A673 (cell line): ENCODE data around the gene CXXC4. TPM values are rescaled to one million over a fixed set of nuclear protein-coding genes. Genes with fewer than 3 reads are reported as not detected.
A peak's percentile ranks its signal among the peaks of the same experiment; 100 is the strongest.

Experiments
- BruUV-seq: library from RNA; stranded (reverse); fragments of 400-500 nt; replicated peaks from 2 replicates; lab custom pipeline; 2021; lab: Mats Ljungman, UMichigan
- CTCF ChIA-PET: fragments of 300-600 bp; sonication (Branson Sonifier 250); formaldehyde crosslinking; loops from one replicate; lab custom pipeline; 2022; ENCODE audit warnings: antibody characterized with exemption; lab: Charles Lee
- POLR2A ChIA-PET: fragments of 300-600 bp; sonication (Branson Sonifier 250); formaldehyde crosslinking; loops from one replicate; lab custom pipeline; 2022; ENCODE audit warnings: antibody characterized with exemption; ENCODE audit not compliant: low non-redundant PET; lab: Charles Lee
- DNase-seq: peaks from one replicate; pipeline ENCODE4 v3.0.0-alpha.2; 2015; ENCODE audit warnings: low spot score
- H3K27ac ChIP-seq: fragments of 200-600 bp; sonication (generic); 2 replicates; pipeline ENCODE4 v1.5.1; 2016; ENCODE audit warnings: mixed run types, low read depth, mild to moderate bottlenecking, mixed read lengths, antibody characterized with exemption, low read length; ENCODE audit not compliant: poor library complexity, severe bottlenecking
- H3K27me3 ChIP-seq: fragments of 200-600 bp; sonication (generic); replicated peaks from 2 replicates; pipeline ENCODE4 v1.6.1; 2017; ENCODE audit warnings: mixed run types, low read depth, mild to moderate bottlenecking, mixed read lengths, antibody characterized with exemption, low read length; ENCODE audit not compliant: insufficient read depth, poor library complexity
- H3K36me3 ChIP-seq: fragments of 200-600 bp; sonication (generic); 2 replicates; pipeline ENCODE4 v1.6.1; 2016; ENCODE audit warnings: mixed run types, mild to moderate bottlenecking, mixed read lengths, antibody characterized with exemption, low read length; ENCODE audit not compliant: insufficient read depth, poor library complexity, severe bottlenecking
- H3K4me1 ChIP-seq: fragments of 200-600 bp; sonication (generic); 2 replicates; pipeline ENCODE4 v1.6.1; 2017; ENCODE audit warnings: mixed run types, mild to moderate bottlenecking, mixed read lengths, antibody characterized with exemption, low read length; ENCODE audit not compliant: insufficient read depth, poor library complexity, severe bottlenecking
- H3K4me3 ChIP-seq: fragments of 200-600 bp; sonication (generic); 2 replicates; pipeline ENCODE4 v1.5.1; 2016; ENCODE audit warnings: low read depth, mixed run types, mild to moderate bottlenecking, mixed read lengths, low read length; ENCODE audit not compliant: poor library complexity, severe bottlenecking
- H3K9me3 ChIP-seq: fragments of 200-600 bp; sonication (generic); 2 replicates; pipeline ENCODE4 v1.6.1; 2016; ENCODE audit warnings: mixed run types, low read depth, mild to moderate bottlenecking, mixed read lengths, antibody characterized with exemption, low read length; ENCODE audit not compliant: poor library complexity, severe bottlenecking
- CTCF ChIP-seq: fragments of 300-800, 200-600 bp; sonication (generic); conservative IDR thresholded peaks from 2 replicates; pipeline ENCODE4 v1.5.1; 2017; ENCODE audit warnings: low read depth, mild to moderate bottlenecking, antibody characterized with exemption, low read length, moderate library complexity, mixed read lengths
- EZH2 ChIP-seq: fragments of 200-600 bp; sonication (generic); IDR thresholded peaks from 2 replicates; pipeline ENCODE4 v1.6.1; 2017; ENCODE audit warnings: borderline replicate concordance, low read depth, mild to moderate bottlenecking, mixed read lengths, antibody characterized with exemption, low read length; ENCODE audit not compliant: poor library complexity, severe bottlenecking
- intact Hi-C: fragments of 100-400 bp; cut with micrococcal nuclease; formaldehyde crosslinking; loops from one replicate; pipeline ENCODE4 v1.10.0; 2022; ENCODE audit not compliant: unreplicated experiment
- total RNA-seq: library from RNA; stranded (reverse); gene quantifications from 2 replicates; pipeline ENCODE4 v1.2.3, GENCODE V29; 2021

Gene CXXC4
- total RNA-seq, 1 experiment from 2014 or later = 1.8 TPM

- intact Hi-C loops = no loop called here
- no peak for TF ChIP-seq EZH2
- no peak for TF ChIP-seq CTCF
- Histone ChIP-seq H3K27ac (peak overlapping the region; percentile 21), H3K4me3 (peak overlapping the region; percentile 65), H3K36me3 (no peaks in the 10 kb centered on the region), H3K4me1 (peaks cover 39% of the 10 kb centered on the region), H3K27me3 (no peaks in the 10 kb centered on the region), H3K9me3 (no peaks in the 10 kb centered on the region)
- CTCF ChIA-PET = no interaction called here
- no peak for DNase-seq
- no TSS peak for BruUV-seq
- POLR2A ChIA-PET = no interaction called here
Observed at GRCh38 chr4:104494185-104494584, 509 bp downstream of the CXXC4 start.

GRCh38 chr4:104493081-104493831 lies 1.4 kb downstream of the CXXC4 start:
- CTCF ChIA-PET = no interaction called here
- BruUV-seq = no TSS peak
- no peak overlapping the region for H3K4me3 ChIP-seq

GRCh38 chr4:104492183-104492771 lies 2.4 kb downstream of the CXXC4 start:
- intact Hi-C loops = no loop called here

More at GRCh38 chr4:104493081-104493831, 1.4 kb downstream of the CXXC4 start:
- no peaks in the 10 kb centered on the region for H3K27me3 ChIP-seq
- POLR2A ChIA-PET = interaction anchor here (0.5 kb wide), 1 partner anchor 44 kb away, joined by 3 read pairs; no protein-coding TSS in a partner anchor
- H3K27ac ChIP-seq = no peak overlapping the region
- H3K36me3 ChIP-seq = no peaks in the 10 kb centered on the region
- peaks cover 39% of the 10 kb centered on the region for H3K4me1 ChIP-seq
- H3K9me3 ChIP-seq = no peaks in the 10 kb centered on the region
- TF ChIP-seq CTCF (no peak), EZH2 (no peak)
- intact Hi-C loops = no loop called here
- DNase-seq = no peak

More at GRCh38 chr4:104492183-104492771, 2.4 kb downstream of the CXXC4 start:
- no TSS peak for BruUV-seq
- ChIA-PET POLR2A (interaction anchor here (0.6 kb wide), 1 partner anchor 22 kb away, joined by 3 read pairs; no protein-coding TSS in a partner anchor), CTCF (no interaction called here)
- peak; percentile 56 for DNase-seq
- TF ChIP-seq CTCF (no peak), EZH2 (no peak)
- no peaks in the 10 kb centered on the region for H3K36me3 ChIP-seq
- no peaks in the 10 kb centered on the region for H3K9me3 ChIP-seq
- H3K27ac ChIP-seq = peak overlapping the region; percentile 1
- peak overlapping the region; percentile 57 for H3K4me3 ChIP-seq
- H3K4me1 ChIP-seq = peaks cover 40% of the 10 kb centered on the region
- no peaks in the 10 kb centered on the region for H3K27me3 ChIP-seq
